HG03066 (cell line): ENCODE data around the gene TTC32.
"Not testable (repeated sequence)": the region's sequence is repeated elsewhere in the genome, so short reads cannot be mapped to it uniquely, and the experiment has no call there.

Experiments used
- ATAC-seq: cut with Tn5 transposase; IDR thresholded peaks from one replicate; pipeline ENCODE4 v1.9.1; 2021; ENCODE audit warnings: low read depth; ENCODE audit not compliant: unreplicated experiment

Gene TTC32

GRCh38 chr2:19901442-19902215 is at the start of gene TTC32:
TSS of gene TTC32 (minus strand) at chr2:19901983. CDS start at chr2:19901854, 129 bp downstream.
- ATAC-seq, result peak; percentile 84

DNA sequence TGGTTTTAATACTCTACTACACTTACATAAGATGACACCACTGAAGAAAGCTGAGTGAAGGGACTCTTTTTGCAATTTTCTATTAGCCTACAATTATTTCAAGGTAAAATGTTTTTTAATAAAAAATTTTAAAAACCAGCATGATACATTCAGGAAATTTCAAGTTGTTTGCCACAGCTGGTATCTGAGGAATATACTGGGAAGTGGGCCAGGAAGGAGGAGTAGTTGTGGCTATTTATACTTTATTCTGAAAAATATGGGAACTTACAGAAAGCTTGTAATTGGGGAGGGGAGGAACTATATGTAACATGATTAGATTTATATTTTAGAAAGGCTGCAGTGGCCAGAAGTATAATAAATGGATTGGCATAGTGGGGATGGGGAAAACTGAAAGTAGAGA is 47.3 kb upstream of the TTC32 start:
- ATAC-seq, result no peak

DNA sequence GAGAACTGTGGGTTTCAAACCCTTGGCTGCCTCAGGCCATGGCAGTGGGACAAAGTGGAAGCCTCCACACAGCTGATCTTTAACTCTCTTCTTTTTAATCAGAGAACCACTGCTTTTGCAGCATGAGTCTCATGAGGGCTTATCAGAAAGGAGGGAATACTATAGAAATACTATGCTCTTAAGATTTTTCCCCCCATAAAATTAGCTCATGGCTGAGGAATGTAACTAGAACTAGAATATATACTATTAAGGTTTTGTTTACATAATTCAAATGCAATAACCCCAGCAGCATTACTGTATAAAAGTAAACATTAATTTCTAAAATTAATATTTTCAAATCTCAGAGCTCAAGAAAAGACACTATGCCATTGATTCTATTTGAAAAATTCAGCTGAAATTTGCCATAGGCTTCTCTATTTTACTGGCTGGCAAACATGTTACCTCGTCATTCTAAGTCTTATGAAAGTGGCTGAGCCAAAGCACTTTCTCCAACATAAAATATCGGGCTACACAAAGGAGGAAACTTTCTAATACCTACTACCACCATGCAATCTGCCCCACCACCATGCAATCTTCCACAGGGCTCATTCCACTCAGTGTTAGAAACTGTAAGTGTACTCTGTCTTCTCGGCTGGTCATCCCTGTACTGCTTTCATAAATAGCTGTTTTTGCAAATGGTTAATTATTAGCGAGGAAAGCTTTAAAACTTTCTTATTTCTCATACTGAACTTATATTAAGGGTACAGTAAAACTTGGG is 45.6 kb upstream of the TTC32 start:
- ATAC-seq, result no peak

DNA sequence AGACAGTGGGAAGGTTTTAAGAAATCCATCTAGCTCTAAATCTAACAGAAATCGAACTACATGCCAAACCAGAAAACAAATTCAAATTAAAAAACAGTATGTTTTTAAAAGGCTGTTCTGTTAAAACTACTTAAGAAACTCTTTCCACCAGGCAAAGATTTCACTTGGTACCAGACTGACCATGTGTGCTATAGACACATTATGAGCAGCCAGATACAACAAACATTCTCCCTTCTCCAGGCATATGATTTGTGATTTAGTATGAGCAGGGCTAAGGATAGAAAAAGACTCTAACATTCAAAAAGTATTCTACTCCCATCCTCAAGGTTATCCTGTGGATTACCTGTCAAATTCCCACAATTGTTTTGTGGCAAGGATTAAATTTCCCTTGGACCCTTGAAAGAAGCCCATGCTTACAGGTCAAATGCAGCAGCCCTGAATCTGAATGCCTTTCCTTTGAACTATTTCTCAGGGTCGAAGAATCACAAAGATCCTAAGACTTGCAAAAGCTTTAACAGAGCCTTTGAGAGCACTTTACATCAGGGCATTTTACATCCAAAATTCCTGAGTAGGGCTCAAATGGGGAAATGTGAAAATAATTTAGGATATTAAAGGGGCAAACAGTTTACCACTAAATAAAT is 42.5 kb upstream of the TTC32 start:
- no peak for ATAC-seq

DNA sequence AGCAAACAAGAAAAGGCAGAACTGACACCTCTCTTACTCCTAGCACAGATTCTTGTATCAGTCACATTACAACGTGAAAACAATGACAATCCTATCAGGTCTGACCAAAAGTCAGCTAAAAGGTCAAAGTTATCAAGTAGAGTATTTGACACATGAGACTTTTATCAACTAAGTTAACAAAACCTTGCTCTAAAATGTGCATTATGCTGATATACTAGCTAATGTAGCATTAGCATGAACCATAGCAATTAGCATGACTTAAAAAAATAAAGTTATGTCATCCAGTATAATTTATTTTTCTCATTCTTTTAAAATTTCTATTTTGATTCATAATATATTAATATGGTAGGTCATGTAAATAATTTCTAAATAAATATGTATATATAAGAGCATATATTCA is 41.4 kb upstream of the TTC32 start:
- no peak for ATAC-seq

- ATAC-seq, result no peak
Measured at GRCh38 chr2:19942199-19942598, 40.4 kb upstream of the TTC32 start.

- no peak for ATAC-seq
Measured at GRCh38 chr2:19937004-19937403, 35.2 kb upstream of the TTC32 start.

DNA sequence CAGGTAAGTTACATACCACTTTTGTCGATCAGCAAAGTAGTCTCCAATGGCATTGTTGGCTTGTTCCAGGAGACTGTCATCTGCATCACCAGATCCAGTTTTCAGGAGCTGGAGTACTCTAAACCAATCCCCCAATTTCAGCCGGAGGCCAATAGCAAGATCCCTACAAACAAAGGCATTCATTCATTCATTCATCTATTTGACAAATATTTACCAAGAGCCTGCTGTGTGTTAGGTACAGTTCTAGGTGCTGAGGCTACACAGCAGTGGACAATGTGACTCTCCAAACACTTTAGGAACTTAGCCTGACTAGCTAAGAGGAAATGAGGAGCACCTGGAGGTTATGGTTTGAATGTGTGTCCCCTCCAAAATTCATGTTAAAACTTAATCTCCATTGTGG is 34.4 kb upstream of the TTC32 start:
- no peak for ATAC-seq

- peak; percentile 94 for ATAC-seq
Measured at GRCh38 chr2:19933351-19933981, 31.7 kb upstream of the TTC32 start.

- ATAC-seq, result no peak
Measured at GRCh38 chr2:19932928-19933327, 31.1 kb upstream of the TTC32 start.

DNA sequence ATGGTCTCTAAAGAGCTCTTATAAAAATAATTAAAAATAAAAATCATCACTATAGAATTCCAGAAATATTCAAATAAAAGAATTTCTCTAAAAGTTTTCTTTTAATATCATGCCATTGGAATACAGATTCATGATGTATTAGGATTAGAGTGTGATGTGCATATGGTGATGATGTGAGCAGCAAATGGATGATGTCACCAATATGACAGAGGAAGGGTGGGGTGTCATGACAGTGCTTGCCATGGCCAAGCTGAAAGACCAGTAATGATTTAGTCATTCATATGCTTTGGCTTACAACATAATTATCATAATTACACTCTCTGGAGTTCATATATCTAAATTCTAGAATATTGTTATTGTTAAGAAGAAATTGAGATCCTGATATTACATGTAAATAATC is 27.4 kb upstream of the TTC32 start:
- no peak for ATAC-seq

GRCh38 chr2:19927816-19928215 is 26.0 kb upstream of the TTC32 start:
- not testable (repeated sequence) for ATAC-seq

DNA sequence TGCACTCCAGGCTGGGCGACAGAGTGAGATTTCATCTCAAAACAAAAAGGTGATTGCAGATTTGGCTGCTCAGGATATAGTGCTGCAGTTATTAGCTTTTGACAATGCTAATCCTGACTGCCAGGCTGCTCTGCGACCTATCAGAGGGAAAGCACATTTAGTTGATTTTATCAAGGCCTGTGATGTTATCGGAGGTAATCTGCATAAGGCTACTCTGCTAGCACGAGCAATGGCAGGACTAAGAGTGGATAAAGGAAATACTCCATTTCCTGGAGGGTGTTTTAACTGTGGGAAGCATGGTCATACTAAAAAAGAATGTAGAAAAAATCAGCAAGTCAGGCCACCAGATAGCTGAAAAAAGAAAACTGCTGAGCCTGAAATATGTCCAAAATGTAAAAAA is 22.7 kb upstream of the TTC32 start:
- ATAC-seq, result not testable (repeated sequence)

- not testable (repeated sequence) for ATAC-seq
Measured at GRCh38 chr2:19922188-19922587, 20.4 kb upstream of the TTC32 start.

GRCh38 chr2:19916385-19916950 is 14.7 kb upstream of the TTC32 start:
- ATAC-seq, result no peak

GRCh38 chr2:19914266-19914975 is 12.6 kb upstream of the TTC32 start:
- no peak for ATAC-seq

DNA sequence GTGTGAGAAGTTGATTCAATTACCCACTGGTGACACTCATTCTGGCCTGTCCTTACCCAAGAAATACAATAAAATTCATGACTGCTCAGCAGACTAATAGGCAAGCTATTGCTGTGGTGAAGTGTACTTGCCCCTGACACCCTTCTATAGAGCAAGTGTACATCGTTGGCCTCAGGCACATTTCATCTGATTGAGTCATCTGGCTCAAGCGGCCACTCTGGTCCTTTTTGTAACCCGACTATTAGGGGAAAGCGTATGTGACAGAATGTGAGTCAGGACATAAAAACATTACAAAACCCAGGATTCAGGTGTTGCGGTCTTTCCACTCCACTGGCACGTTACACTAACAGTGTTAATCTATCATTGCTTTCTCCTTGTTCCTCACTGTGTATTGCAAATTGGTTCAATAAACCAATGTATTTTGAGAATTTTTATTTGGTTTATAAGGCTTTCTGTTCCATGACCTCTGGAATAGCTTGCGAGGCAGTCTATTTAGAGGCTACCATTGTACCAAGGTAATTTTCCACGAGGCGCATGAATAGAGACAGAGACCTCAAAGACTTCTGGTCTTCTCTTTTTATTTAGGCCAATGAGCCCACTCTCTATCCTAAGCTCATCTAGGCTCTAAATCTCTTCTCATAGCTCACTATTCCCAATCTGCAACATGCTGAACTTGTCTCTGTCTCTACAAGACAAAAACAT is 10.2 kb upstream of the TTC32 start:
- no peak for ATAC-seq

DNA sequence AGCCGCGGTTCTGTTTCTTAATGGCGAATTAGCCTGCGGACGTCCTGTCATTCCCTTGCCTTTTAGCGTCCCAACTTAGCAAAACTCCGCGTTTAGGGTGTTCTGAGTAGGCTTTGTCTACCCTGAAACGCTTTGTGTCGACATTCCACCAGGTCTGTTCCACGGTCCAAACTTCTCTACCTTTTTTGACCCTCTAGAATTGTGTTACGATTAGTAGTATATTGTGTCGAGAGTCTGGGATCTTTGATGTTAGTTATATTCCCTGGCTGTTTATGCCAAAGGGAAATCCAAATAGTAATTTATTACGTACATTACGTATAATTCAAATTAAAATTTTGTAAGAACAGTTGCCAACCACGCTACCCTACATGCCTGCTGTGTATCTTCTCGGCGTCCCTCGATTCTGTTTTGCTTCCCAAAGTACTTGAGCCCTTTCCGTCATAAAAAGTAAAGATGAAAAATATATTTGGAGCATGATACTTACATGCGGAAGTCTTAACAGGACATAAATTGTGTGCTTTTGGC is 495 bp upstream of the TTC32 start:
- ATAC-seq, result peak; percentile 3

GRCh38 chr2:19900931-19901441 is 797 bp downstream of the TTC32 start:
- peak; percentile 4 for ATAC-seq
